Osteocyte (in vitro differentiated cells): Measurements from ENCODE around the gene PDE1C. TPM values are rescaled to one million over a fixed set of nuclear protein-coding genes. Genes with fewer than 3 reads are reported as not detected.

Experiments
- DNase-seq: peaks from one replicate; pipeline ENCODE4 v3.0.0; 2021; ENCODE audit warnings: mixed read lengths; ENCODE audit not compliant: unreplicated experiment; ENCODE audit errors: extremely low spot score
- H3K27ac Mint-ChIP-seq: one replicate; pipeline ENCODE4 v1.8.0; 2021; ENCODE audit warnings: mild to moderate bottlenecking, mixed read lengths; ENCODE audit not compliant: unreplicated experiment
- H3K27me3 Mint-ChIP-seq: one replicate; pipeline ENCODE4 v1.8.0; 2021; ENCODE audit warnings: mixed read lengths; ENCODE audit not compliant: unreplicated experiment
- H3K36me3 Mint-ChIP-seq: one replicate; pipeline ENCODE4 v1.8.0; 2021; ENCODE audit warnings: mixed read lengths; ENCODE audit not compliant: unreplicated experiment
- H3K4me1 Mint-ChIP-seq: one replicate; pipeline ENCODE4 v1.8.0; 2021; ENCODE audit warnings: mixed read lengths; ENCODE audit not compliant: unreplicated experiment
- H3K4me3 Mint-ChIP-seq: one replicate; pipeline ENCODE4 v1.8.0; 2021; ENCODE audit warnings: mild to moderate bottlenecking, moderate library complexity, mixed read lengths; ENCODE audit not compliant: unreplicated experiment
- H3K9me3 Mint-ChIP-seq: one replicate; pipeline ENCODE4 v1.8.0; 2021; ENCODE audit warnings: mixed read lengths; ENCODE audit not compliant: unreplicated experiment
- total RNA-seq: library from RNA; stranded (reverse); gene quantifications from 2 replicates; pipeline ENCODE4 v1.2.1, GENCODE V29; 2021
- TF ChIP-seq, protein P1 (sequence below): fragments of 200-600 bp; sonication (generic); IDR thresholded peaks from 2 replicates; pipeline ENCODE4 v1.5.0; 2021; ENCODE audit warnings: antibody characterized with exemption, mild to moderate bottlenecking, moderate library complexity

The PDE1C gene
- total RNA-seq, 1 donor from 2014 or later, result 187 TPM

DNA sequence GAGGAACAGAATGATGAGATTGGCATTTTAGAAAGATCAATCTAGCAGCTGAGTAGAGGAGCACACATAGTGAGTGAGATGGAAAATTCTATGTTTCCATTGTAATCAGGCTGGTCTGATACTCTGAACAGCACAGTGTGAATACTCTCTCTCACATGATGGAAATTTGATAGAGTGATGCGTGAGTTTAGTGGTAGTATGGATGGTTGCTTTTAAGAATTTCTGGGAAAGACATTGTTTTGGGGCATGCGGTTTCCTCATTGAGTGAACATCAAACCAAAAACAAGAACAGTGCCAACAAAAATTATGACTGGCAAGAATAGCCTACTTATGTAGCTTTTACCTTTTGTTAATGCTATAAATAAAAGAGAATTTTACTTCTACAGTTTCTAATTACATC is 183.2 kb downstream of the PDE1C start:
- Mint-ChIP-seq H3K27ac (peak overlapping the region; percentile 46), H3K27me3 (no peaks in the 10 kb centered on the region), H3K4me3 (no peak overlapping the region), H3K36me3 (peaks cover 11% of the 10 kb centered on the region), H3K9me3 (no peaks in the 10 kb centered on the region), H3K4me1 (peaks cover 64% of the 10 kb centered on the region)
- TF ChIP-seq, protein P1, sequence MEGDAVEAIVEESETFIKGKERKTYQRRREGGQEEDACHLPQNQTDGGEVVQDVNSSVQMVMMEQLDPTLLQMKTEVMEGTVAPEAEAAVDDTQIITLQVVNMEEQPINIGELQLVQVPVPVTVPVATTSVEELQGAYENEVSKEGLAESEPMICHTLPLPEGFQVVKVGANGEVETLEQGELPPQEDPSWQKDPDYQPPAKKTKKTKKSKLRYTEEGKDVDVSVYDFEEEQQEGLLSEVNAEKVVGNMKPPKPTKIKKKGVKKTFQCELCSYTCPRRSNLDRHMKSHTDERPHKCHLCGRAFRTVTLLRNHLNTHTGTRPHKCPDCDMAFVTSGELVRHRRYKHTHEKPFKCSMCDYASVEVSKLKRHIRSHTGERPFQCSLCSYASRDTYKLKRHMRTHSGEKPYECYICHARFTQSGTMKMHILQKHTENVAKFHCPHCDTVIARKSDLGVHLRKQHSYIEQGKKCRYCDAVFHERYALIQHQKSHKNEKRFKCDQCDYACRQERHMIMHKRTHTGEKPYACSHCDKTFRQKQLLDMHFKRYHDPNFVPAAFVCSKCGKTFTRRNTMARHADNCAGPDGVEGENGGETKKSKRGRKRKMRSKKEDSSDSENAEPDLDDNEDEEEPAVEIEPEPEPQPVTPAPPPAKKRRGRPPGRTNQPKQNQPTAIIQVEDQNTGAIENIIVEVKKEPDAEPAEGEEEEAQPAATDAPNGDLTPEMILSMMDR, result no peak
- DNase-seq, result no peak

DNA sequence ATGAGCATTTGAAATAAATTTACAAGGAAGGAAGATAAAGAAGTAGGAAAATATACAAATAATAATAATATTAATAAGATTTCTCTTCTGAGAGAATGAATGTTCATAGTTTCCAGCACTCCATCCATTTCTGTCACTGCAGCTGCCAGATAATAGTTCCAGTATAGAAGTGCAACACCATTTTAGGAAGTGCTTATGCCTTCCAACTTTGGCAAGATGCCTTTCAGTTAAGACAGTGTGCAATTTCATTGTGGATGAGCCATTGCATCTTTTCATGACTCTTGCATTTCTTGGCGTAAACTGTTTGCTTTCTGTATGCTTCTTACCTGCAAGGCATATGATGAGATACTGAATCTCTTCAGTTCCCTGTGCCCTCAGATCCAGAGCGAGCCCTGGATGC is 185.0 kb downstream of the PDE1C start:
- H3K4me3 Mint-ChIP-seq, result no peak overlapping the region
- TF ChIP-seq, protein P1, result no peak
- peaks cover 17% of the 10 kb centered on the region for H3K36me3 Mint-ChIP-seq
- DNase-seq, result no peak
- no peaks in the 10 kb centered on the region for H3K9me3 Mint-ChIP-seq
- H3K27ac Mint-ChIP-seq, result peak overlapping the region; percentile 92
- H3K27me3 Mint-ChIP-seq, result no peaks in the 10 kb centered on the region
- H3K4me1 Mint-ChIP-seq, result peaks cover 74% of the 10 kb centered on the region

DNA sequence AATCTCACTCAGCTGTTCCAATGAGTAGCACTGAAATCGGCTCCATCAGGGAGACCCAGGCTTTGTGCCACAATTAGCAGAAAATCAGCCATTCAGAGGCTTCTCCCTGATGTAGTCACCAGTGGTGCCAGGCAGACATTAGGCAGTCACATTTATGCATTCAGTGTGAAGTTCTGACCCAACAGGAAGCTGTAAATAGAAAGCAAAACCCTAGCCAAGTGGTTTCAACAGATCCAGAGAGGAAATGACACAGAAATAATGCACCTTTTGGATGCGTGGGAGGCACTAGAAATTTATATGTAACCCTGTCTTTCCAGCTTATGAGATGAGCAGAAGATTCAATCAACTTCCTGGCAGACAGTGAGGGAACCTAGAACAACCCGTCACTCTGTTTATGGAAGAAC is 186.4 kb downstream of the PDE1C start:
- H3K9me3 Mint-ChIP-seq, result no peaks in the 10 kb centered on the region

DNA sequence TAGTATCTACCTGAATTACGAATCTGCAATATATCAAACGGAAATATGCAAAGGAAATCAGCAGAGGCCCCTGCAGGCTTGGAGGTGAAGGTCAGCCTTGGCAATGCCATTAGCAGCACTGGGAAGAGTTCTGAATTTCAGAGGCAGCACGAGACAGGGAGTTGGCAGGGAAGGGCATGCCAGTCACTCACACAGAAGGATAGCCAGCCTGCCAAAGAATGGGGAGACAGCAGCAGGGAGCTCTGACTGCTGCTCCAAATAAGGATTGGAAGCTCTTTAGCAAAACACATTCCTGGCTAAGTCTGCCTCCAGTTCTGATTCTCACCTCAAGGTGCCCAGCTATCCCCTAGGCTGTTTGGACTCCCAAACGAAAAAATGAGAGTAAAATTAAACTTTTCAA is 188.0 kb downstream of the PDE1C start:
- Mint-ChIP-seq H3K9me3 (no peaks in the 10 kb centered on the region), H3K27me3 (no peaks in the 10 kb centered on the region), H3K4me3 (peak overlapping the region; percentile 20), H3K4me1 (peaks cover 74% of the 10 kb centered on the region), H3K27ac (peak overlapping the region; percentile 89), H3K36me3 (peaks cover 38% of the 10 kb centered on the region)
- TF ChIP-seq, protein P1, result peak; percentile 39
- no peak for DNase-seq

More for the DNA sequence above, 186.4 kb downstream of the PDE1C start:
- Mint-ChIP-seq H3K27ac (peak overlapping the region; percentile 89), H3K36me3 (peaks cover 26% of the 10 kb centered on the region), H3K4me3 (peak overlapping the region; percentile 2), H3K4me1 (peaks cover 74% of the 10 kb centered on the region), H3K27me3 (no peaks in the 10 kb centered on the region)
- TF ChIP-seq, protein P1, result no peak
- DNase-seq, result no peak

DNA sequence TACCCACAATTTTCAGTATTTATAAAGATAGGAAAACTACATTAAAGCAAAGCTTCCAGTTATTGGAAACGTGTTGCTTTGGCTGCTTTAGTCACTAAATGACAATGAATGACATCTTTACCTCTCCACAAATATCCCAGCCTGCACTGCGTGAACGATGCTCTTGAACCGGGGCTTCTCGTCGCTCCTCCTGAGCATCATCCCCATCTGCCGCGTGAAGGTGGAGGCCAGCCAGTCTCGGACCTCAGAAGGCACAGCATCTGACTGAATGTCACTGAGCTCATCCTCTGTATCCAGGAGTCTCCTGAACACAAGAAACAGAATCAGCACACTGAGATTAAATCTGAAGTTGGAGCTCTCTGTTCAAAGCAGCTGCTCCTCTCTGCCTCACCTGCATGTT is 191.3 kb downstream of the PDE1C start:
- Mint-ChIP-seq H3K27me3 (no peaks in the 10 kb centered on the region), H3K4me3 (no peak overlapping the region), H3K36me3 (peaks cover 46% of the 10 kb centered on the region), H3K27ac (peak overlapping the region; percentile 55), H3K4me1 (peaks cover 63% of the 10 kb centered on the region), H3K9me3 (no peaks in the 10 kb centered on the region)
- DNase-seq, result no peak
- TF ChIP-seq, protein P1, result no peak
